Vagina (tissue), 2 donors: ENCODE results near the gene TH.

Source experiments
- POLR2AphosphoS5 ChIP-seq, 2 donors: sonication (generic); formaldehyde crosslinking; IDR thresholded peaks; one replicate each; pipeline ENCODE4 v1.9.0; 2017; ENCODE audit warnings: antibody characterized with exemption in 2 of 2, mild to moderate bottlenecking in 2 of 2, low read depth in 1 of 2; ENCODE audit not compliant: insufficient read depth in 1 of 2
- TF ChIP-seq, protein P1 (sequence below), 3 experiments: fragments of 450-650 bp in 2 of 3; fragments of 200-600 bp in 1 of 3; sonication (generic) in 1 of 3; IDR thresholded peaks; one replicate each; pipeline ENCODE4 v1.5.1; 2017 to 2019; ENCODE audit warnings: antibody characterized with exemption in 3 of 3, mild to moderate bottlenecking in 2 of 3, moderate library complexity in 2 of 3

DNA sequence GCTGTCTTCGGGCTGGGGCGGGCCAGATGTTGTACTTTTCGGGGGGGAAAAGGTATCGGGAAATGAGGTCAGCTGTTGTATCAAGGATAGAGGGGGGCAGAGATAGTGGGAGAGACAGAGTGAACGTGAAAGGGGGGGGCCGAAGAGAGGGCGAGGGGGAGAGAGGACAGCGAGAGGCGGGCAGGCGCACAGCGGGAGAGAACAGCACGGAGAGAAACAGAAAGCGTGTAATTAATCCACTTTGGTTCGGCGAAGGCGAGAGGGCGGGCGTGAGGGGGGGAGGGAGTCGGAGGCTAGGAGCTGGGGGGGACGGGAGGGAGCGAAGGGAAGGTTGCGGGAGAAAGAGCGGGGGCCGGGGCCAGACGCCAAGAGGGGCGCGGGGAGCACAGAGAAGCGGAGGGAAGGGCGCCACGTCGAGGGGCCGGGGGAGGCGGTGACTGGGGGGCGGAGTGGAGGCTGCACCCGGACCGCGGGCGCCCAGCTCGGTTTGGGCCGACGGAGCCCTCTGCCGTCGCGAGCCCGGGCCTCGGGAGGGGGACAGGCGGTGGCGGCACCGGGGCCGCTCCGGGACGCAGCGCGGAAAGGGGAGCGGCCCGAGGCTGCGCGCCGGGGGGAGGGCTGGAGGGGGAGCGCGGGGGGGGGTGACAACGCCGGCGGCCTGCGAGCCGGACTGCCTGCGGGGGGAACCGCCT lies 33.0 kb downstream of the TH start:
- TF ChIP-seq, protein P1, sequence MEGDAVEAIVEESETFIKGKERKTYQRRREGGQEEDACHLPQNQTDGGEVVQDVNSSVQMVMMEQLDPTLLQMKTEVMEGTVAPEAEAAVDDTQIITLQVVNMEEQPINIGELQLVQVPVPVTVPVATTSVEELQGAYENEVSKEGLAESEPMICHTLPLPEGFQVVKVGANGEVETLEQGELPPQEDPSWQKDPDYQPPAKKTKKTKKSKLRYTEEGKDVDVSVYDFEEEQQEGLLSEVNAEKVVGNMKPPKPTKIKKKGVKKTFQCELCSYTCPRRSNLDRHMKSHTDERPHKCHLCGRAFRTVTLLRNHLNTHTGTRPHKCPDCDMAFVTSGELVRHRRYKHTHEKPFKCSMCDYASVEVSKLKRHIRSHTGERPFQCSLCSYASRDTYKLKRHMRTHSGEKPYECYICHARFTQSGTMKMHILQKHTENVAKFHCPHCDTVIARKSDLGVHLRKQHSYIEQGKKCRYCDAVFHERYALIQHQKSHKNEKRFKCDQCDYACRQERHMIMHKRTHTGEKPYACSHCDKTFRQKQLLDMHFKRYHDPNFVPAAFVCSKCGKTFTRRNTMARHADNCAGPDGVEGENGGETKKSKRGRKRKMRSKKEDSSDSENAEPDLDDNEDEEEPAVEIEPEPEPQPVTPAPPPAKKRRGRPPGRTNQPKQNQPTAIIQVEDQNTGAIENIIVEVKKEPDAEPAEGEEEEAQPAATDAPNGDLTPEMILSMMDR (IDR thresholded peaks at IDR 0.05), result no peak
- TF ChIP-seq POLR2AphosphoS5 (IDR thresholded peaks at IDR 0.05; ENCODE audit: insufficient read depth in 1 of 2, low read depth in 1 of 2), result no peak
